ENCODE data around the gene EEF1AKMT3.

GRCh38 chr12:57813111-57813970 is 40.9 kb downstream of the EEF1AKMT3 start:
- TF ChIP-seq CTCF (IDR thresholded peaks at IDR 0.05; ENCODE audit: low read length) (no peak), EZH2 (IDR thresholded peaks at IDR 0.05; ENCODE audit: borderline replicate concordance, low read length) (no peak)

All from OCI-LY1 (cell line).